Measurements from ENCODE around the gene AP2A1.
A peak's percentile ranks its signal among the peaks of the same experiment; 100 is the strongest.
"Not testable (repeated sequence)": the region's sequence is repeated elsewhere in the genome, so short reads cannot be mapped to it uniquely, and the experiment has no call there.

AP2A1 gene

GRCh38 chr19:49766930-49767299 lies at the start of gene AP2A1:
TSS of gene AP2A1 (plus strand) at chr19:49767001. CDS start at chr19:49767134, 133 bp downstream.
- DNase-seq (ENCODE audit: low read depth in 3 of 3): no peak

GRCh38 chr19:49718511-49718910 lies 48.3 kb upstream of the AP2A1 start:
- DNase-seq (ENCODE audit: low read depth in 3 of 3): no peak

- no peak for DNase-seq (ENCODE audit: low read depth in 3 of 3)
These were observed 47.8 kb upstream of the AP2A1 start for GRCh38 chr19:49718991-49719390.

- DNase-seq (ENCODE audit: low read depth in 3 of 3): not testable (repeated sequence)
These were observed 47.4 kb upstream of the AP2A1 start for GRCh38 chr19:49719420-49719819.

GRCh38 chr19:49727217-49728030 lies 39.4 kb upstream of the AP2A1 start:
- no peak for DNase-seq (ENCODE audit: low read depth in 3 of 3)

- DNase-seq (ENCODE audit: low read depth in 3 of 3): no peak
These were observed 36.6 kb upstream of the AP2A1 start for GRCh38 chr19:49730166-49730565.

GRCh38 chr19:49738268-49738667 lies 28.5 kb upstream of the AP2A1 start:
- DNase-seq (ENCODE audit: low read depth in 3 of 3): no peak

GRCh38 chr19:49739098-49739497 lies 27.7 kb upstream of the AP2A1 start:
- DNase-seq (ENCODE audit: low read depth in 3 of 3): no peak

- no peak for DNase-seq (ENCODE audit: low read depth in 3 of 3)
These were observed 26.9 kb upstream of the AP2A1 start for GRCh38 chr19:49739933-49740332.

- DNase-seq (ENCODE audit: low read depth in 3 of 3): no peak
These were observed 25.5 kb upstream of the AP2A1 start for GRCh38 chr19:49741210-49741844.

- no peak for DNase-seq (ENCODE audit: low read depth in 3 of 3)
These were observed 21.8 kb upstream of the AP2A1 start for GRCh38 chr19:49744946-49745381.

- peak in 2 of 3 experiments; percentile 12 to 20 for DNase-seq (ENCODE audit: low read depth in 3 of 3)
These were observed 20.4 kb upstream of the AP2A1 start for GRCh38 chr19:49746206-49746958.

- no peak for DNase-seq (ENCODE audit: low read depth in 3 of 3)
These were observed 17.6 kb upstream of the AP2A1 start for GRCh38 chr19:49749055-49749716.

GRCh38 chr19:49749771-49750170 lies 17.0 kb upstream of the AP2A1 start:
- DNase-seq (ENCODE audit: low read depth in 3 of 3): no peak

- no peak for DNase-seq (ENCODE audit: low read depth in 3 of 3)
These were observed 14.1 kb upstream of the AP2A1 start for GRCh38 chr19:49752701-49753100.

- no peak for DNase-seq (ENCODE audit: low read depth in 3 of 3)
These were observed 10.8 kb upstream of the AP2A1 start for GRCh38 chr19:49755956-49756355.

- no peak for DNase-seq (ENCODE audit: low read depth in 3 of 3)
These were observed 8.5 kb upstream of the AP2A1 start for GRCh38 chr19:49758292-49758691.

- no peak for DNase-seq (ENCODE audit: low read depth in 3 of 3)
These were observed 5.6 kb upstream of the AP2A1 start for GRCh38 chr19:49761249-49761624.

GRCh38 chr19:49761625-49762311 lies 5.0 kb upstream of the AP2A1 start:
- DNase-seq (ENCODE audit: low read depth in 3 of 3): no peak

- DNase-seq (ENCODE audit: low read depth in 3 of 3): no peak
These were observed 3.6 kb upstream of the AP2A1 start, which contains the start of gene TSKS for GRCh38 chr19:49763230-49763629. TSS of gene TSKS (minus strand) at chr19:49763306. CDS start at chr19:49763247, 59 bp downstream.

- no peak for DNase-seq (ENCODE audit: low read depth in 3 of 3)
These were observed 2.5 kb upstream of the AP2A1 start for GRCh38 chr19:49764341-49764740.
